SK-N-MC (cell line): Measurements from ENCODE around the gene POLRMT.

Source experiments
- DNase-seq: peaks from one replicate; pipeline ENCODE4 v3.0.0-alpha.2; 2011; ENCODE audit warnings: low read depth, low spot score
- H3K27ac ChIP-seq: fragments of 200-600 bp; sonication (generic); 2 replicates; pipeline ENCODE4 v1.5.1; 2016; ENCODE audit warnings: mixed run types
- H3K36me3 ChIP-seq: fragments of 200-600 bp; sonication (generic); 2 replicates; pipeline ENCODE4 v1.6.1; 2017; ENCODE audit warnings: antibody characterized with exemption, low read length, mixed read lengths; ENCODE audit not compliant: insufficient read depth
- H3K4me3 ChIP-seq: fragments of 200-600 bp; sonication (generic); 2 replicates; pipeline ENCODE4 v1.5.1; 2016
- H3K9ac ChIP-seq: fragments of 200-600 bp; sonication (generic); 2 replicates; pipeline ENCODE4 v1.8.0; 2017; ENCODE audit warnings: mixed run types, mixed read lengths; ENCODE audit not compliant: insufficient read length
- H3K9me3 ChIP-seq: fragments of 200-600 bp; sonication (generic); 2 replicates; pipeline ENCODE4 v1.6.1; 2017; ENCODE audit warnings: low read depth, mild to moderate bottlenecking, antibody characterized with exemption, low read length, moderate library complexity, mixed read lengths
- EZH2 ChIP-seq: fragments of 200-600 bp; sonication (generic); IDR thresholded peaks from one replicate; pipeline ENCODE4 v1.6.1; 2017; ENCODE audit warnings: antibody characterized with exemption
- FOXP2 ChIP-seq: optimal IDR thresholded peaks from 2 replicates; pipeline ENCODE3; 2011; ENCODE audit warnings: mild to moderate bottlenecking, moderate library complexity; ENCODE audit not compliant: insufficient read depth; ENCODE audit errors: extremely low read length, control extremely low read depth
- POLR2AphosphoS5 ChIP-seq: IDR thresholded peaks from 2 replicates; pipeline ENCODE4 v1.6.1; 2012; ENCODE audit warnings: mild to moderate bottlenecking, low read depth, low read length, borderline replicate concordance

POLRMT gene

DNA sequence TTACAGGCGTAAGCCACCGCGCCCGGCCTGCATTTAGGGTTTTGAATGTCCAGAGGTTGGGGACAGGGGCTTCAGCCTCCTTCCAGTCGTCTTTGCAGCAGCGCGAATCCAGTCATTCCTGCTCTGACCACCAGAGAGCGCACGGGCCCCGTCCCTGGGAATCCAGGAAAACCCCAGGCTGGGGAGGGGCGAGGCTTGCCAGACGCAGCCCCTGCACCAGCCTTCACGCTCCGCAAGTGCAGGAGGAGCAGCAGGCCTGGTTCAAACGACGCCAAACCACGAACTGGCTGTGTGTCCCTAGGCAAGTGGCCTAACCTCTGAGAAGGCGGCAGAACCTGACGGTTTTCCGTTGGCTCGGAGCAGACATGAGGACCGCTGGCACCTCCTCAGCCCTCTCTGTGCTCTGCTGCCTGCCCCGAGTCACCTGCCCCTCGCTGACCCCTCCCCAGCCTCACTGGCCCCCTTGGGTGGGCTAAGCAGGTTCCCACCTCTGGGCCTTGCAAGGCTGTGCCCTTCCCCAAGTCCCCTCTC, 31.6 kb upstream of the POLRMT start:
- Histone ChIP-seq H3K36me3 (no peaks in the 10 kb centered on the region), H3K4me3 (no peak overlapping the region), H3K9me3 (no peaks in the 10 kb centered on the region), H3K9ac (no peak overlapping the region), H3K27ac (no peak overlapping the region)
- TF ChIP-seq EZH2, result no peak
- no peak for TF ChIP-seq POLR2AphosphoS5
- TF ChIP-seq FOXP2, result no peak
- DNase-seq, result no peak

DNA sequence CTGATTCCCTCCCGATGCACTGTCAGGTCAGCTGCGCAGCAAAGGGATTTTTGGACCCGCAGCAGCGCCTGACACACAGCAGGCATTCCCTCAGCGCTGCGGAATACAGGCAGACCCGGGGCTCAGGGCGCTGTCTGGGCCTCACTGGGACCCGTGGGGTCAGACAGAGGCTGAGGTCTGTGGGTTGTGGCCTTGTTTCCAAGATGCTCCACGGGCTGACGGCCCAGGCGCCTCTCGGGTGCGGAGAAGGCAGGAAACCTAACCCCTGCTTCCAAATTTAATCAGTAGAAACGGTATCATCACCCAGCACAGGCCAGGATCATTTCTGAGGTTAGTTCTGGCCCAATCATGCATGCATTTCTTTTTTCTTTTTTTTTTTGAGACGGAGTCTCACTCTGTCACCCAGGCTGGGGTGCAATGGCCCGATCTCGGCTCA, 30.4 kb upstream of the POLRMT start:
- H3K9me3 ChIP-seq, result no peaks in the 10 kb centered on the region
- H3K4me3 ChIP-seq, result peak overlapping the region; percentile 76
- peak overlapping the region; percentile 77 for H3K27ac ChIP-seq
- TF ChIP-seq FOXP2 (no peak), POLR2AphosphoS5 (no peak), EZH2 (no peak)
- no peak for DNase-seq
- no peaks in the 10 kb centered on the region; the same call in 1 of the 2 replicates for H3K36me3 ChIP-seq
- H3K9ac ChIP-seq, result peak overlapping the region; percentile 67

DNA sequence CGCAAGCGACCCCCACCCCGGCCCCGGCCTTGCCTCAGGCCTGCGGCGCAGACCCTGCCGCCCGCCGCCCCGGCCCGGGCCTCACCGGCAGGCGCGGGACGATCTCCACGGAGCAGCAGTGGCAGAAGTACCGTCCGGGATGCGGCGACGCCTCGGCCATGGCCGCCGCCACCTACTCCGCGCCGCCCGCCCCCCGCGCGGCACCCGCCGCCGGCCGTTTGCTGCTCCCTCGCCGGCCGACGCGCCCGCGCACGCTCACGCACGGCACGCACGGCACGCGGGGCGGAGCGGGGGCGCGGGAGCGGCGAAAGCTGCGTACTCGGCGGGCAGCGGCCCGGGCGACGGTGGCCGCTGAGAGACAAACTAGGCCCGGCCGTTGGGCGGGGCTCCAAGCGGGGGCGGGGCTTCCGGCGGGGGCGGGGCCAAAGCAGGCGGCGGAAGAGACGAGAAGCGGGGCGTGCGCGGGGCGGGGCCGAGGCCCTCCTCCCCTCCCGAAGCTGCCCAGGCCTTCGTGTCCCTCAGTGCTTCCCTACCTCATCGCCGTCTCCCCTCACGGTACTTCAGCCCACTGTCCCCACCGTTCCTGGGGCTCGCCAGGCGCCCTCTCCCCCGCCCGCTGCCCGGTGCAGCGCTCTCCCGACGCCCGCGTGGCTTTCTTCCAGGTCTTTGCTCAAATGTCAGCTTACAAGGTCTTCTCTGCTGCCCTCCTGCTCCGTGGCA, 29.8 kb upstream of the POLRMT start, which contains the start of gene RNF126:
RNF126 (minus strand) TSS at position 253 of the 720 bp plus-strand sequence; CDS start at position 160, 93 bp downstream.
- DNase-seq, result no peak
- H3K36me3 ChIP-seq, result no peaks in the 10 kb centered on the region; the same call in 1 of the 2 replicates

DNA sequence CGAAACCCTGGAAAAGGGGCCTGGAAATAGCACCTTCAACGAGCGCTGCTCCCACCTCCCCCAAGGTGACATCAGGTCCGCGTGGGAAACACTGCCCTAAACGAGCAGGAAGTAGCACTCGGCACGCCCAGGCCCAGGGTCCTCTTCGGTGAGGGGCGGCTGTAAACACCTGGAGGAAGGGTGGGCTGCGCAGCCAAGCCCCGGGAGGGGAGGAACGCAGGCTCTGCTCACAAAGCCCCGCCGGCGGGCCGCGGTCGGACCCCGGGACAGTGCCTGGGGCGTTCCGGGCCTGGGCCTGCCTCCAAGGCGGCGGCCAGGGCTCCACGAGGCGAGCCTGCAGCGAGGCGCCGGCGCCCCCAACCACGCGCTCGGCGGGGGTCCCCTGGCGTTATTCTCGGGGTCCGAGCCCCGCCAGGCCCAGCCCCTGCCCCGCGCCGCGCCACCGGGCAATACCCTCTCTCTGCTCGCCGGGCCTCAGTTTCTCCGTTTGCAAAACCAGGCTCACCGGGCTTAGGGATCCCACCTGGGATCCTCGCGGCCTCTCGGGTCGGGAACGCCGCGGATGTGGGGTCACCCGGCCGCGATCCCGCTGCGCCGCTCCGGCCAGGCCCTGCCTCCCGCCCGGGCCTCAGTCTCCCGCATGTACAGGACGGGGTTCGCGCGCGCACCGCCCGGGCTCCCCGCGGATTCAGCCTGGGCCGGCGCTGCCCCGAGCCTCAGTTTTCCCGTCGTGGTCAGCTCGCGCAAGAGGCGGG, 29.0 kb upstream of the POLRMT start:
- Histone ChIP-seq H3K4me3 (peak overlapping the region; percentile 93), H3K9ac (peak overlapping the region; percentile 98), H3K36me3 (no peaks in the 10 kb centered on the region; the same call in 1 of the 2 replicates), H3K27ac (peak overlapping the region; percentile 81), H3K9me3 (no peaks in the 10 kb centered on the region)
- no peak for DNase-seq
- no peak for TF ChIP-seq FOXP2

More for the DNA sequence above, 29.8 kb upstream of the POLRMT start, which contains the start of gene RNF126:
- H3K27ac ChIP-seq, result peak within 1 kb of the TSS; percentile 81
- no peak for TF ChIP-seq EZH2
- TF ChIP-seq POLR2AphosphoS5, result peak; percentile 66; the same call in 1 of the 2 replicates
- peak; percentile 11 for TF ChIP-seq FOXP2
- H3K9me3 ChIP-seq, result no peaks in the 10 kb centered on the region
- H3K9ac ChIP-seq, result peak within 1 kb of the TSS; percentile 98
- H3K4me3 ChIP-seq, result peak within 1 kb of the TSS; percentile 93

DNA sequence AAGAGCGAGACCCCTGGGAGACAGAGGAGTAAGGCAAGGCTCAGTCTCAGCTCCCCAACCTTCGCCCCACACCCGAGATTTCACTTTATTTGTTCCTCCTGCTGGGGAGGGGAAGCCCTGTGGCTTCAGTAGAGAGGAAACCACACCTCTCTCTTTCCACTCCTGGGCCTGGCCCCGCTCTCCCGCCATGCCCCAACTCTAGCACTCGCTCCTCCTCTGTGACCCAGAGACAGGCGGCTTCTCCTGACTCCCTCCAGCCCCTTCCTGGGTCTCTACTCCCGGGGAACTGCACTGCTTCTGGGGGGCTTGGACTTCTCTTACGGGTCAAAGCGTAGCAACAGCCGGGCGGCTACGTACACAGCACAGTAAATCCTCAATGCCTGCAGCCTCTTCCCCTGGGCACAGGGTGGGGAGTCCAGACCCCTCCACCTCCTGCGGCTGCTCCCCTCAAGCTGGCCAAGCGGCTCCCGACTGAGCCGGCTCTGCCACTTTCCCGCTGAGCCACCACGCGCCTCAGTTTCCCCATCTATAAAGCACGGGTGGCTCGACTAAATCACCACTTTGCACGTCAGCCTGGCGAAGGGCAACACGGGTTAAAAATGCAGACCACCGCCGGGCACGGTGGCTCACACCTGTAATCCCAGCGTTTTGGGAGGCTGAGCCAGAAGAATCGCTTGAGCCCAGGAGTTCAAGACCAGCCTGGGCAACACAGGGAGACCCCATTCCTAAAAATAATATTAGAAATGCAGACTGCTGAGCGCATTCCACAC, 28.3 kb upstream of the POLRMT start:
- Histone ChIP-seq H3K27ac (peak overlapping the region; percentile 81; the same call in 1 of the 2 replicates), H3K4me3 (peak overlapping the region; percentile 93), H3K9ac (peak overlapping the region; percentile 98), H3K9me3 (no peaks in the 10 kb centered on the region), H3K36me3 (no peaks in the 10 kb centered on the region; the same call in 1 of the 2 replicates)
- no peak for DNase-seq
- TF ChIP-seq EZH2, result no peak
- TF ChIP-seq POLR2AphosphoS5, result no peak

DNA sequence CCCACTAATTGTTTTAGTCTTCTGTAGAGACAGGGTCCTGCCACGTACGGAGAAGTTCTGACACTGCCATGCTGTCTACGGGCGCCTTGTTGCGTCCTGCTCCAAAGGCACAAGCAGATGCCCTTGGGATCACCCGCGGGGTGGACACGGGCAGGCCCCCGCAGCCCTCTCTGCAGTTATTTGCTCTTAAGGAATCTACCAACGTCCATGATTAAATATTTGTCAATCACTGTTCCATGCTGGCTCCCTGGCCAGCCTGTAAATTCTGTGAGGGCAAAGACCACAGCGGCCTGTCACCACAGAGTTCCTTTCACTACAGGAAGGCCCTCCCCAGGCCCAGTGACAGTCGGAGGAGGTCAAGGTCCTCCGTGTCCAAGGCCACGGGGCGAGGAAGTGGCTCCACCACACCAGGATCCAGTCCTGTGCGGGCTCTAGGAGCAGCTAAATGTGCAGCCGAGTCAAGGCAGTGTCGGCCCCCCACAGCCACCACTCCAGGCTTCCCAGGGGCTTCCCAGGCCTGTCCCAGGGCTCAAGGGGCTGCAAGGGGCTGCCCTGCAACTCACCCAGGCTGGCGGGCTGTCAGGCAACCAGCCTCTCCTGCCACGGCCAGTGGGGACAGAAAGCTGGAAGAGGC, 27.6 kb upstream of the POLRMT start:
- Histone ChIP-seq H3K4me3 (peak overlapping the region; percentile 93), H3K9ac (peak overlapping the region; percentile 98), H3K36me3 (no peaks in the 10 kb centered on the region; the same call in 1 of the 2 replicates), H3K27ac (peak overlapping the region; percentile 53; the same call in 1 of the 2 replicates), H3K9me3 (no peaks in the 10 kb centered on the region)
- DNase-seq, result no peak
- TF ChIP-seq EZH2 (no peak), POLR2AphosphoS5 (no peak), FOXP2 (no peak)

DNA sequence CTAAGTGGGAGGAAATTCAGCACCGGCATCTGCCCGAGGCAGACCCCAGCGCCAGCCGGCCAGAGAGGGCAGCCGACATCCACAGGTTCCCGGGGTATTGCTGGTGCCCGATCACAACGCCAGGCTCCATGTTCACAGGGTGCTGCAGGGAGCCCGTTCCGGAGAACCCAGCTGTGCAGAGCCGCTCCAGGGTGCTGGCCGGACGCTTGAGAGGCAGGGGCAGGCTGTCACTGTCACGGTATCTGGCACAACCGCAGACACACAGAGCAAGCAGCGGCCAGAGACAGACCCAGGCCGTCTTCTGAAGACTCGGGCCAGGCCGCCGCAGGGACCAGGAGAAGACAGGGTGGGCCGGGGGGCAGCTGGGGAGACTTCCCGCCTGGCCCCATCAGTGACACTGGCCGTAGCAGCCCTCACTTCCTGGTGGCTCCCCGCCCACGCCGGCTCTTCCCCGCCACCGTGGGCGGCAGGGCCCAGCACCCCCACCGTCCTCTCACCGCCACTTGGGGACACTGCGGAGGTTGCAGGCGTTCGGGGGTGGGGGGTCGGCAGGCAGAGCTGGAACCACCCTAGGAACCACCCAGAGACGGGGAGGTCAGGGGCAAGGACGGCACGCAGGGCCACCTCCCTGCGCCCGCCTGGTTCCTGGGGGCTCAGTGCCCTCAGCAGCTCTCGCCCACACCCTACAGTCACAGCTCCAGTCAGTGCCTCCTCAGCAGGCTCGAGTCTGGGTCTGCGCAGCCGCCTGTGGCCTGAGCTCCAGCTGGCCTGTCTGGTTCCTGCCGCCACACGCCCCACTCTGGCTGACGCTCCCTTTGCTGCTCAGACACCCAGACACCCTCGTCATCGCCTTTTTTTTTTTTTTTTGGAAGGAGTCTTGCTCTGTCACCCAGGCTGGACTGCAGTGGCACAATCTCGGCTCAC, 25.8 kb upstream of the POLRMT start:
- H3K27ac ChIP-seq, result no peak overlapping the region
- H3K9me3 ChIP-seq, result no peaks in the 10 kb centered on the region
- no peak overlapping the region for H3K9ac ChIP-seq
- no peaks in the 10 kb centered on the region; the same call in 1 of the 2 replicates for H3K36me3 ChIP-seq
- TF ChIP-seq POLR2AphosphoS5 (no peak), FOXP2 (no peak), EZH2 (no peak)
- no peak overlapping the region for H3K4me3 ChIP-seq
- no peak for DNase-seq
